ENCODE results near the gene SLC6A8.
A peak's percentile ranks its signal among the peaks of the same experiment; 100 is the strongest.
"Not testable (repeated sequence)": the region's sequence is repeated elsewhere in the genome, so short reads cannot be mapped to it uniquely, and the experiment has no call there.

Gene SLC6A8

GRCh38 chrX:153708415-153708814 is 20.7 kb downstream of the SLC6A8 start:
- DNase-seq (ENCODE audit: low read depth) = peak; percentile 78

GRCh38 chrX:153709726-153710674 is 22.3 kb downstream of the SLC6A8 start:
- no peak for DNase-seq (ENCODE audit: low read depth)

- DNase-seq (ENCODE audit: low read depth) = peak; percentile 50
These were observed 26.5 kb downstream of the SLC6A8 start for GRCh38 chrX:153714256-153714655.

- no peak for DNase-seq (ENCODE audit: low read depth)
These were observed 29.7 kb downstream of the SLC6A8 start for GRCh38 chrX:153717445-153717844.

GRCh38 chrX:153719238-153719637 is 31.5 kb downstream of the SLC6A8 start:
- DNase-seq (ENCODE audit: low read depth) = no peak

- no peak for DNase-seq (ENCODE audit: low read depth)
These were observed 32.0 kb downstream of the SLC6A8 start for GRCh38 chrX:153719701-153720100.

- DNase-seq (ENCODE audit: low read depth) = peak; percentile 15
These were observed 35.1 kb downstream of the SLC6A8 start for GRCh38 chrX:153722704-153723350.

- DNase-seq (ENCODE audit: low read depth) = peak; percentile 51
These were observed 35.9 kb downstream of the SLC6A8 start for GRCh38 chrX:153723351-153724251.

- peak; percentile 90 for DNase-seq (ENCODE audit: low read depth)
These were observed 36.7 kb downstream of the SLC6A8 start, which contains the start of the genes ABCD1 and BCAP31 for GRCh38 chrX:153724252-153725038. ABCD1 (plus strand) TSS chrX:153724856; CDS start chrX:153725267, 411 bp downstream. BCAP31 (minus strand) TSS chrX:153724387; CDS start chrX:153723244, 1,143 bp downstream.

- DNase-seq (ENCODE audit: low read depth) = no peak
These were observed 37.5 kb downstream of the SLC6A8 start for GRCh38 chrX:153725039-153725831.

GRCh38 chrX:153725832-153726285 is 38.1 kb downstream of the SLC6A8 start:
- no peak for DNase-seq (ENCODE audit: low read depth)

- DNase-seq (ENCODE audit: low read depth) = peak; percentile 77
These were observed 38.8 kb downstream of the SLC6A8 start for GRCh38 chrX:153726286-153727122.

- DNase-seq (ENCODE audit: low read depth) = peak; percentile 28
These were observed 39.6 kb downstream of the SLC6A8 start for GRCh38 chrX:153727123-153727931.

GRCh38 chrX:153728095-153728494 is 40.4 kb downstream of the SLC6A8 start:
- no peak for DNase-seq (ENCODE audit: low read depth)

GRCh38 chrX:153728951-153729631 is 41.4 kb downstream of the SLC6A8 start:
- DNase-seq (ENCODE audit: low read depth) = no peak

- DNase-seq (ENCODE audit: low read depth) = not testable (repeated sequence)
These were observed 42.4 kb downstream of the SLC6A8 start for GRCh38 chrX:153730115-153730514.

- no peak for DNase-seq (ENCODE audit: low read depth)
These were observed 43.6 kb downstream of the SLC6A8 start for GRCh38 chrX:153731117-153731844.

All from EH (cell line).